Parathyroid adenoma (tissue), 2 donors: ENCODE data around the gene TMEM9.

ENCODE experiments used
- H2AFZ ChIP-seq: fragments of 300-600 bp; sonication (generic); one replicate; pipeline ENCODE4 v1.7.0; 2017; ENCODE audit warnings: antibody characterized with exemption, mild to moderate bottlenecking
- H3K27ac ChIP-seq: fragments of 300-600 bp; sonication (generic); one replicate; pipeline ENCODE4 v1.7.0; 2017
- H3K27me3 ChIP-seq: fragments of 300-600 bp; sonication (generic); one replicate; pipeline ENCODE4 v1.7.0; 2017; ENCODE audit warnings: low read length; ENCODE audit not compliant: control insufficient read depth, insufficient read depth
- H3K36me3 ChIP-seq: fragments of 300-600 bp; sonication (generic); one replicate; pipeline ENCODE4 v1.7.0; 2017; ENCODE audit warnings: low read length; ENCODE audit not compliant: control insufficient read depth, insufficient read depth
- H3K4me1 ChIP-seq: fragments of 300-600 bp; sonication (generic); one replicate; pipeline ENCODE4 v1.7.0; 2017; ENCODE audit warnings: control low read depth
- H3K4me2 ChIP-seq: fragments of 300-600 bp; sonication (generic); one replicate; pipeline ENCODE4 v1.7.0; 2017; ENCODE audit warnings: low read length
- H3K4me3 ChIP-seq: fragments of 300-600 bp; sonication (generic); one replicate; pipeline ENCODE4 v1.7.0; 2017; ENCODE audit warnings: low read depth, low read length
- H3K79me2 ChIP-seq: fragments of 300-600 bp; sonication (generic); one replicate; pipeline ENCODE4 v1.7.0; 2017; ENCODE audit warnings: control low read depth
- H3K9ac ChIP-seq: fragments of 300-600 bp; sonication (generic); one replicate; pipeline ENCODE4 v1.7.0; 2017; ENCODE audit warnings: mild to moderate bottlenecking
- H3K9me3 ChIP-seq: fragments of 300-600 bp; sonication (generic); one replicate; pipeline ENCODE4 v1.7.0; 2017; ENCODE audit warnings: low read length; ENCODE audit not compliant: control insufficient read depth
- CTCF ChIP-seq: fragments of 300-600 bp; sonication (generic); IDR thresholded peaks from one replicate; pipeline ENCODE4 v1.7.0; 2017; ENCODE audit warnings: antibody characterized with exemption, mild to moderate bottlenecking
- donor health status: primary hyperparathyroidism.

Gene TMEM9

GRCh38 chr1:201178718-201179117 is 24.4 kb upstream of the TMEM9 start:
- no peak overlapping the region for H3K4me3 ChIP-seq
- H3K9me3 ChIP-seq, result no peaks in the 10 kb centered on the region
- TF ChIP-seq CTCF, result no peak
- no peak overlapping the region for H3K9ac ChIP-seq
- no peaks in the 10 kb centered on the region for H3K79me2 ChIP-seq
- no peak overlapping the region for H3K27ac ChIP-seq
- no peaks in the 10 kb centered on the region for H3K27me3 ChIP-seq
- no peak overlapping the region for H2AFZ ChIP-seq
- no peak overlapping the region for H3K4me2 ChIP-seq
- H3K36me3 ChIP-seq, result no peaks in the 10 kb centered on the region
- H3K4me1 ChIP-seq, result no peaks in the 10 kb centered on the region

- H3K4me3 ChIP-seq, result no peak overlapping the region
- no peaks in the 10 kb centered on the region for H3K79me2 ChIP-seq
- no peaks in the 10 kb centered on the region for H3K36me3 ChIP-seq
- no peaks in the 10 kb centered on the region for H3K9me3 ChIP-seq
- no peak overlapping the region for H2AFZ ChIP-seq
- H3K4me1 ChIP-seq, result no peaks in the 10 kb centered on the region
- no peak overlapping the region for H3K9ac ChIP-seq
- no peak for TF ChIP-seq CTCF
- H3K27ac ChIP-seq, result no peak overlapping the region
- H3K27me3 ChIP-seq, result no peaks in the 10 kb centered on the region
- H3K4me2 ChIP-seq, result no peak overlapping the region
These were observed 22.7 kb upstream of the TMEM9 start for GRCh38 chr1:201176940-201177339.

- no peak overlapping the region for H3K9ac ChIP-seq
- H3K36me3 ChIP-seq, result no peaks in the 10 kb centered on the region
- H3K79me2 ChIP-seq, result no peaks in the 10 kb centered on the region
- H3K9me3 ChIP-seq, result no peaks in the 10 kb centered on the region
- H3K27ac ChIP-seq, result no peak overlapping the region
- no peak overlapping the region for H3K4me2 ChIP-seq
- no peak overlapping the region for H2AFZ ChIP-seq
- no peak for TF ChIP-seq CTCF
- no peaks in the 10 kb centered on the region for H3K27me3 ChIP-seq
- H3K4me3 ChIP-seq, result no peak overlapping the region
- no peaks in the 10 kb centered on the region for H3K4me1 ChIP-seq
These were observed 21.7 kb upstream of the TMEM9 start for GRCh38 chr1:201175820-201176500.

GRCh38 chr1:201173736-201174135 is 19.5 kb upstream of the TMEM9 start:
- peaks cover 6% of the 10 kb centered on the region for H3K4me1 ChIP-seq
- no peak for TF ChIP-seq CTCF
- no peak overlapping the region for H3K27ac ChIP-seq
- H3K36me3 ChIP-seq, result no peaks in the 10 kb centered on the region
- no peaks in the 10 kb centered on the region for H3K9me3 ChIP-seq
- no peaks in the 10 kb centered on the region for H3K27me3 ChIP-seq
- H3K9ac ChIP-seq, result no peak overlapping the region
- no peaks in the 10 kb centered on the region for H3K79me2 ChIP-seq
- H2AFZ ChIP-seq, result no peak overlapping the region
- no peak overlapping the region for H3K4me3 ChIP-seq
- no peak overlapping the region for H3K4me2 ChIP-seq

GRCh38 chr1:201172999-201173610 is 18.8 kb upstream of the TMEM9 start:
- no peaks in the 10 kb centered on the region for H3K27me3 ChIP-seq
- H3K36me3 ChIP-seq, result no peaks in the 10 kb centered on the region
- no peak for TF ChIP-seq CTCF
- no peak overlapping the region for H3K4me3 ChIP-seq
- peaks cover 6% of the 10 kb centered on the region for H3K4me1 ChIP-seq
- no peak overlapping the region for H3K27ac ChIP-seq
- H2AFZ ChIP-seq, result no peak overlapping the region
- no peaks in the 10 kb centered on the region for H3K9me3 ChIP-seq
- H3K79me2 ChIP-seq, result no peaks in the 10 kb centered on the region
- no peak overlapping the region for H3K4me2 ChIP-seq
- H3K9ac ChIP-seq, result no peak overlapping the region
